SK-N-MC (cell line): ENCODE data around the gene EMX2.

ENCODE experiments used
- DNase-seq: peaks from one replicate; pipeline ENCODE4 v3.0.0-alpha.2; 2011; ENCODE audit warnings: low read depth, low spot score
- H3K27ac ChIP-seq: fragments of 200-600 bp; sonication (generic); 2 replicates; pipeline ENCODE4 v1.5.1; 2016; ENCODE audit warnings: mixed run types
- H3K36me3 ChIP-seq: fragments of 200-600 bp; sonication (generic); 2 replicates; pipeline ENCODE4 v1.6.1; 2017; ENCODE audit warnings: antibody characterized with exemption, low read length, mixed read lengths; ENCODE audit not compliant: insufficient read depth
- H3K4me3 ChIP-seq: fragments of 200-600 bp; sonication (generic); 2 replicates; pipeline ENCODE4 v1.5.1; 2016
- H3K9ac ChIP-seq: fragments of 200-600 bp; sonication (generic); 2 replicates; pipeline ENCODE4 v1.8.0; 2017; ENCODE audit warnings: mixed run types, mixed read lengths; ENCODE audit not compliant: insufficient read length
- H3K9me3 ChIP-seq: fragments of 200-600 bp; sonication (generic); 2 replicates; pipeline ENCODE4 v1.6.1; 2017; ENCODE audit warnings: low read depth, mild to moderate bottlenecking, antibody characterized with exemption, low read length, moderate library complexity, mixed read lengths
- EZH2 ChIP-seq: fragments of 200-600 bp; sonication (generic); IDR thresholded peaks from one replicate; pipeline ENCODE4 v1.6.1; 2017; ENCODE audit warnings: antibody characterized with exemption
- FOXP2 ChIP-seq: optimal IDR thresholded peaks from 2 replicates; pipeline ENCODE3; 2011; ENCODE audit warnings: mild to moderate bottlenecking, moderate library complexity; ENCODE audit not compliant: insufficient read depth; ENCODE audit errors: extremely low read length, control extremely low read depth
- POLR2AphosphoS5 ChIP-seq: IDR thresholded peaks from 2 replicates; pipeline ENCODE4 v1.6.1; 2012; ENCODE audit warnings: mild to moderate bottlenecking, low read depth, low read length, borderline replicate concordance

Gene EMX2

DNA sequence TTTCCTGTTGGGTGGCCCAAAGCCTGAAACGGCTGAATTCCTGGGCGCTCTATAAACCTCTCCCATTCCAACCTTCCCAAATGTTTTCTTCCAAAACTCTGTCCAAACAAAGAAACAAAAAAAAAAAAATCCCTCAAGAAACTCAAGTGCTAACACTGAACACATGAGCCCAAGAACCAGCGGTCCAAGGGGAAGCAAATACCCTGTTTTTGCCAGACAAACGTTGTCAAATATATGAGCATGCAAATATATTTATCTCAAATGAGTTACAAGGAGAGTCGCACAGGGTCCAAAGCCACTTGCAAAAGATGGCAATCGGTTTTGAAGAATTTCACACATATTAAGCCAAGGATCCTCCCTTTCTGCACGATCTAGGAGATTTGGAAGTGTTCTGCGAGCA, 23.3 kb upstream of the EMX2 start:
- no peak overlapping the region for H3K4me3 ChIP-seq
- TF ChIP-seq POLR2AphosphoS5 (no peak), FOXP2 (no peak)
- H3K27ac ChIP-seq, result no peak overlapping the region
- no peaks in the 10 kb centered on the region for H3K9me3 ChIP-seq
- DNase-seq, result no peak
- H3K9ac ChIP-seq, result no peak overlapping the region
- H3K36me3 ChIP-seq, result no peaks in the 10 kb centered on the region

DNA sequence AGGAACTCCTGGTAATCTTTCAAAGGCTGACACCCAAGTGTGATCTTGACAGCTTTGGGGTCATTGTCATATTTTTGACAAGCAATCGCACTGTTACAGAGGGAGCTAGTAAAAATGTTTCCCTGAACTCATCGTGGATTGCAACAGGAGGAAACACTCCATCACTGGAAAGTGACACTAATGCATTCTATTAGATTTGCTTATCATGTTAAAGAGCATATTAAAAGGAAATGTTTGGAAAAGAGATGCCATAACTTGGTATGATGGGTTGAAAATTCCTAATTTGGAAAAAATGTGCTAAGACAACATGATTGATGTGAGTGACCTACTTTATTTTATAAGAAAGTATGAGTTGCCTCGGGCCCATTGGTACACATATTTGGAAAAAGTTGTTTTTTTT, 22.7 kb upstream of the EMX2 start:
- no peak overlapping the region for H3K9ac ChIP-seq
- DNase-seq, result no peak
- H3K4me3 ChIP-seq, result no peak overlapping the region
- H3K27ac ChIP-seq, result no peak overlapping the region
- TF ChIP-seq FOXP2 (no peak), POLR2AphosphoS5 (no peak), EZH2 (no peak)
- H3K9me3 ChIP-seq, result no peaks in the 10 kb centered on the region
- no peaks in the 10 kb centered on the region for H3K36me3 ChIP-seq

DNA sequence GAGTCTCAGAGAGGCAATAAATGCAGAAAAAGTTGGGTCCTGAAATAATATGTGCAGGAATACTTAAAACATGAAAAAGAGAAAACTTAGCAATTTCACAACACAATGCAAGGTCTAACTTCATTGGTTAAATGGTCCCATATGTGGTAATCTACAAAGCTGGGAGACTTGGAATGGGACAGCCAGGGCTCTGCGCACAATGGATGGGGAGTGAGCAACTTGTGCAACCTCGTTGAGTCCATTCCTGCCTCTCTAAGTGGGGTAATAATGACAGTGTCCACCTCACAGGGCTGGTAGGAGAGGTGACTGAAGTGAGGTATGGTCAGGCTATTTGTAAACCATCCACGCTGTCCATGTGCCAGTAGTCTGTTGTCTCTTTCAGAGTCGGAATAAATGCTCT, 11.8 kb upstream of the EMX2 start:
- H3K27ac ChIP-seq, result no peak overlapping the region
- no peaks in the 10 kb centered on the region for H3K36me3 ChIP-seq
- DNase-seq, result no peak
- H3K9me3 ChIP-seq, result no peaks in the 10 kb centered on the region
- no peak overlapping the region for H3K4me3 ChIP-seq
- TF ChIP-seq POLR2AphosphoS5 (no peak), FOXP2 (no peak), EZH2 (no peak)
- no peak overlapping the region for H3K9ac ChIP-seq

DNA sequence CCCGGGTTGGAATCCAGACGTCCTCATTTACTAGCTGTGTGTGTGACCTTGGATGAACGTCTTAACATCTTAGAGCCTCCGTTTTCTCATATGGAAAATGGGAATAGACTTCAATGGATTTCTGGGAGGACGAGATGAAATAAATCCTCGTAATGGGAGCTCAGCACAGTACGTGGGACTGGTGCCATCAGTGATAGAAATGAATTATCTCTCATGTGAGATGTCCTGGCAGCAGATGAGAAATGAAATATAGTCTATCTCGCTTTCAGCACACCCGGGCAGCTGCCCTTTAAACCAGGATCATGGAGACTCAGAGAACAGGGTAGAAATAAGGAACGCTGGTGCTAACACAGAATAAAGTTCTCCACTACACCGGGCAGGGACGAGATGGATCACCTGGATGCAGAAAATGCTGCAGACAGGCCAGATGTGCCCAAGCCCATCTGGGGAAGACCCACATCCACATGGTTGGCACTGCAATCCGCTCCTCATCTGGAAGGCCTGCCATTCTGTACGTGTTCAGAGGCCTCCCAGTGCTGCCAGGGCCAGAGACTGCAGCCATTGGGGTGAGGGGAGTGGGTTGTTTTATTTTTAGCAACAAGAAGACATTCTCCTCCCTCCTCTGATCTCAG, 11.1 kb upstream of the EMX2 start:
- no peaks in the 10 kb centered on the region for H3K9me3 ChIP-seq
- H3K4me3 ChIP-seq, result no peak overlapping the region
- H3K27ac ChIP-seq, result no peak overlapping the region
- no peak overlapping the region for H3K9ac ChIP-seq
- TF ChIP-seq EZH2 (no peak), POLR2AphosphoS5 (no peak), FOXP2 (no peak)
- no peaks in the 10 kb centered on the region for H3K36me3 ChIP-seq
- DNase-seq, result no peak

DNA sequence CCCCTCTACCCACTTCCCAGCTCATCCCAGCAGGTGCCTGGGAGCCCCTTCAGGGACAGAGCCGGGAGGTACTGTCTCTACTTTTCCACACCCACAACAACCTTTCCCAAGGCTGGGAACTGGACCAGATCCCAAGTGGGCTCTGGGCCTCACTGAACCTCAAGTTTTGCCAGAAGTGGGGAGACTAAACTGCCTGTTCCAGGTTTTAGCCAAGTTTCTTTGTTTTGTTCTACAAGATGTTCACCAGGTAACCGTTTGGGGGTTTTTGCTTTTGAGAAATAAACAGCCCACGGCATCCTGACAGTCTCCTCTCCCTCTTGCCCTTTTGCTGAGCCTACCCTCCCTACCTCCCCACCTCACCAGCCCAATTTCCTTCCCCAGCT, 10.6 kb upstream of the EMX2 start:
- Histone ChIP-seq H3K27ac (no peak overlapping the region), H3K4me3 (no peak overlapping the region), H3K9ac (no peak overlapping the region), H3K9me3 (no peaks in the 10 kb centered on the region), H3K36me3 (no peaks in the 10 kb centered on the region)
- no peak for DNase-seq
- TF ChIP-seq FOXP2, result no peak
- TF ChIP-seq POLR2AphosphoS5, result no peak
- TF ChIP-seq EZH2, result no peak

DNA sequence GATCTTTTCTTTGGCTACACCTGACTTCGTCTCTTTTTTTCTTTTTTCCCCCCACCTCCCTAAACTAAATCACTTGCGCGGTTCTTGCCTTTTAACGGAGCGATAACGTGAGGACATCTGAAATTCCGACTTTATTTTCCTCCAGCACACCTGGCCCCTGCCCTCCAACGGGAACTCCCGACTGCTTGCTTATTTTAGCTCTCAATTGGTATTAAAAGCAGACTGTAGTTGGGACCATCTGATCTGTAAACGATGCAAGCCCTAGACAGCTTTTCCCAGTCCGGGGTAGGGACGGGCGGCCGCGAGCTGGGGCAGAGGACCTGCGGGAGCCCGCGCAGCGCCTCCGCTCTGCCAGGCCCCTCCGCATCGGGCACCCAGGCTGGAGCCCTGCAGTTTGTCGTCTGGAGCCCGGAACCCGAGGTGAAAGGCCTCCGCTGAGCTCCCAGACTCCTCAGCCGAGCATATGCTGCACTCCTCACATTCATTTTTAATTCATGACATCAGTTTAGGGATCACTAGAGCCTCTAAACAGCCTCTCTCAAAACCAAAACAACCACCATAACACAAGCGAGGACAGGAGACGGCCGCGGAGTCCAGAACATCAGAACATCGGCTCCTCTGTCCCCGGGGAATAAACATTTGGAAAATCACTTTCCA, 10.0 kb upstream of the EMX2 start:
- no peak for DNase-seq
- H3K4me3 ChIP-seq, result no peak overlapping the region
- no peaks in the 10 kb centered on the region for H3K9me3 ChIP-seq
- no peak for TF ChIP-seq EZH2
- no peak for TF ChIP-seq POLR2AphosphoS5
- TF ChIP-seq FOXP2, result no peak
- H3K9ac ChIP-seq, result no peak overlapping the region
- no peak overlapping the region for H3K27ac ChIP-seq
- H3K36me3 ChIP-seq, result no peaks in the 10 kb centered on the region

DNA sequence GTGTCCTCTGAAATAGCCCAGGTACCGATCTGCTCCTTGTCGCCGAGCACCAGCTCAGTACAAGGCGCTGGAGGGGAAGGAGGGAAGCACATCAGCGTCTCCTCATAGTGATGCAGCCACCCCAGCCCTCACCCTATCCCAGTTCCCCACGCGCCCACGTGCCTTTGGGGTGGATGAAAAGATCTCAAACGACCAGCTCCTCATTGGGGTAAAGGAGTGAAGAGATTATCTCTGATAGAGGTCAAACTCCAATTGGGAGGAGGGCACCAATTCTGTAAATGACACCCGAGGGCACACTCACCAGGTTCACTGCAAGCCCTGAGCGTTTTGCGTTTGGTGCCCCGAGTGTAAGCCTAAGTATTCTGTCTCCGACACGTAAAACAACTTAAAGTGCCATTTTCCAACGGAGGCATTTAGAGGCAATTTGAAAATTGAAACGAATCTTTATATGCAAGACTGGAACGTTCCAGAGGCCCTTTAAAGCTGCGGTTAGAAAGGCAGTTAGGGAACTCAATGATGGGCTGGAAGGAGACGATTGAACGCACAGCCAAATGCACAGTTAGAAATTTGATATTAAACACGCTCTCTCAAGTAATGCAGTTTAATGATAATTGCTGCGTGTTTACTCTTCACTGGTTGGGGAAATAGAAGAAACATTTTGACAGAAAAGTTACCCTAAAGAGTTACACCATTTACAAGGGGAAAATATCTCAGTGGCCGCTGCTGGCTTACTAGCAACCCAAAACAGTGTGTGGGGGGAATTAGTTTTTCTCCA, 8.9 kb upstream of the EMX2 start:
- DNase-seq, result no peak
- no peak overlapping the region for H3K4me3 ChIP-seq
- H3K9me3 ChIP-seq, result no peaks in the 10 kb centered on the region
- H3K9ac ChIP-seq, result no peak overlapping the region
- TF ChIP-seq EZH2 (no peak), POLR2AphosphoS5 (no peak), FOXP2 (no peak)
- H3K36me3 ChIP-seq, result no peaks in the 10 kb centered on the region
- no peak overlapping the region for H3K27ac ChIP-seq
